Upper lobe of right lung (tissue), 1 donor: ENCODE results near the gene PHACTR3. TPM values are rescaled to one million over a fixed set of nuclear protein-coding genes. Genes with fewer than 3 reads are reported as not detected.

Source experiments
- ATAC-seq: fragments of 200-7000 bp; cut with Tn5 transposase; one replicate; pipeline ENCODE4 v1.9.1; 2020; ENCODE audit warnings: mild to moderate bottlenecking, moderate library complexity
- DNase-seq: peaks from one replicate; pipeline ENCODE4 v3.0.0-alpha.2; 2020
- H3K27ac ChIP-seq: fragments of 200-600 bp; one replicate; pipeline ENCODE4 v1.8.0; 2022
- H3K27me3 ChIP-seq: fragments of 200-600 bp; one replicate; pipeline ENCODE4 v1.8.0; 2022; ENCODE audit warnings: mild to moderate bottlenecking
- H3K36me3 ChIP-seq: fragments of 200-600 bp; one replicate; pipeline ENCODE4 v1.8.0; 2022
- H3K4me1 ChIP-seq: fragments of 200-600 bp; one replicate; pipeline ENCODE4 v1.8.0; 2022
- H3K4me3 ChIP-seq: fragments of 200-600 bp; one replicate; pipeline ENCODE4 v1.8.0; 2022; ENCODE audit warnings: mild to moderate bottlenecking
- H3K9me3 ChIP-seq: fragments of 200-600 bp; one replicate; pipeline ENCODE4 v1.8.0; 2022
- CTCF ChIP-seq: fragments of 200-600 bp; IDR thresholded peaks from one replicate; pipeline ENCODE4 v1.8.0; 2022; ENCODE audit warnings: antibody characterized with exemption
- intact Hi-C: fragments of 100-400 bp; cut with DNase I; formaldehyde crosslinking; loops from one replicate; pipeline ENCODE4 v1.11.0; 2022
- total RNA-seq: library from RNA; stranded (reverse); fragmentation: NEBNext Ultra II Directional; extraction: Animal tissue kit (Norgen Biotek cat#: 25700); gene quantifications from one replicate; pipeline ENCODE4 v1.2.1, GENCODE V29; 2021
- donor health status: DM: no; HTN: yes; CAD: no; lungs with severe emphysema.

Gene PHACTR3
- total RNA-seq, 1 donor from 2014 or later: 18.2 TPM

- no peak for TF ChIP-seq CTCF
- no peaks in the 10 kb centered on the region for H3K27me3 ChIP-seq
- DNase-seq (no peak), ATAC-seq (peak; percentile 42)
- no peaks in the 10 kb centered on the region for H3K9me3 ChIP-seq
- H3K4me1 ChIP-seq: peaks cover 12% of the 10 kb centered on the region
- intact Hi-C loops: no loop called here
- H3K27ac ChIP-seq: no peak overlapping the region
- no peaks in the 10 kb centered on the region for H3K36me3 ChIP-seq
- H3K4me3 ChIP-seq: peak overlapping the region; percentile 24
Observed at GRCh38 chr20:59836767-59837166, 232.4 kb downstream of the PHACTR3 start.

GRCh38 chr20:59837623-59838394 is 233.5 kb downstream of the PHACTR3 start:
- no peak for TF ChIP-seq CTCF
- no peaks in the 10 kb centered on the region for H3K36me3 ChIP-seq
- no peaks in the 10 kb centered on the region for H3K27me3 ChIP-seq
- peaks cover 12% of the 10 kb centered on the region for H3K4me1 ChIP-seq
- ATAC-seq: no peak
- no peak overlapping the region for H3K27ac ChIP-seq
- H3K4me3 ChIP-seq: no peak overlapping the region
- no peak for DNase-seq
- H3K9me3 ChIP-seq: no peaks in the 10 kb centered on the region
- intact Hi-C loops: no loop called here

GRCh38 chr20:59839400-59839799 is 235.1 kb downstream of the PHACTR3 start:
- H3K4me3 ChIP-seq: no peak overlapping the region
- H3K36me3 ChIP-seq: no peaks in the 10 kb centered on the region
- H3K4me1 ChIP-seq: peaks cover 12% of the 10 kb centered on the region
- TF ChIP-seq CTCF: no peak
- no peaks in the 10 kb centered on the region for H3K9me3 ChIP-seq
- H3K27me3 ChIP-seq: no peaks in the 10 kb centered on the region
- ATAC-seq (no peak), DNase-seq (no peak)
- H3K27ac ChIP-seq: no peak overlapping the region
- intact Hi-C loops: no loop called here

- Histone ChIP-seq H3K27me3 (no peaks in the 10 kb centered on the region), H3K9me3 (no peaks in the 10 kb centered on the region), H3K4me3 (no peak overlapping the region), H3K4me1 (no peaks in the 10 kb centered on the region), H3K36me3 (no peaks in the 10 kb centered on the region), H3K27ac (no peak overlapping the region)
- no peak for TF ChIP-seq CTCF
- no peak for ATAC-seq
- intact Hi-C loops: no loop called here
- no peak for DNase-seq
Observed at GRCh38 chr20:59845472-59845871, 241.1 kb downstream of the PHACTR3 start.

- intact Hi-C loops: no loop called here
- Histone ChIP-seq H3K4me3 (no peak overlapping the region), H3K27ac (no peak overlapping the region), H3K4me1 (no peaks in the 10 kb centered on the region), H3K36me3 (no peaks in the 10 kb centered on the region), H3K27me3 (no peaks in the 10 kb centered on the region), H3K9me3 (no peaks in the 10 kb centered on the region)
- no peak for DNase-seq
- no peak for ATAC-seq
- TF ChIP-seq CTCF: no peak
Observed at GRCh38 chr20:59848182-59848581, 243.8 kb downstream of the PHACTR3 start.
